Measurements from ENCODE around the gene LAMA2. TPM values are rescaled to one million over a fixed set of nuclear protein-coding genes. Genes with fewer than 3 reads are reported as not detected.

LAMA2 gene
- polyA plus RNA-seq, 3 donors: not detected

GRCh38 chr6:129555206-129555832, 672.4 kb downstream of the LAMA2 start:
- no peak overlapping the region for H3K4me3 Mint-ChIP-seq
- H3K9me3 Mint-ChIP-seq: peaks cover 0 to 5% (median 0%) of the 10 kb centered on the region in 7 donors
- H3K4me1 ChIP-seq (ENCODE audit: control insufficient read depth in 1 of 2, insufficient read depth in 2 of 2, low read length in 2 of 2): no peaks in the 10 kb centered on the region
- peaks cover 0 to 8% (median 1%) of the 10 kb centered on the region in 3 donors for H3K27me3 Mint-ChIP-seq (ENCODE audit: low read depth in 3 of 3)
- no peak overlapping the region for H3K4me2 ChIP-seq (replicated peaks; ENCODE audit: extremely low read depth, low read length, poor library complexity, severe bottlenecking)
- H3K79me2 ChIP-seq (ENCODE audit: insufficient read depth, low read length): no peaks in the 10 kb centered on the region
- no peak overlapping the region for H3K9ac ChIP-seq (ENCODE audit: insufficient read depth, low read length, poor library complexity, severe bottlenecking)
- no peak overlapping the region for H3K27ac Mint-ChIP-seq
- H3K4me1 Mint-ChIP-seq: no peaks in the 10 kb centered on the region
- TF ChIP-seq CTCF (IDR thresholded peaks at IDR 0.05): no peak
- H4K20me1 ChIP-seq (ENCODE audit: insufficient read depth, low read length): no peaks in the 10 kb centered on the region
- no peaks in the 10 kb centered on the region for H3K36me3 ChIP-seq (replicated peaks in 1 of 2; ENCODE audit: control insufficient read depth in 1 of 2, insufficient read depth in 2 of 2, low read length in 2 of 2)
- no peaks in the 10 kb centered on the region for H3K36me3 Mint-ChIP-seq
- H3K9me3 ChIP-seq (replicated peaks in 1 of 2; ENCODE audit: control insufficient read depth in 1 of 2, insufficient read depth in 1 of 2, low read length in 2 of 2): no peaks in the 10 kb centered on the region
- no peak overlapping the region for H3K27ac ChIP-seq (ENCODE audit: low read depth in 1 of 2, low read length in 2 of 2)
- no peak overlapping the region for H3K4me3 ChIP-seq (replicated peaks in 1 of 3; ENCODE audit: low read depth in 2 of 3, low read length in 3 of 3)
- no peaks in the 10 kb centered on the region for H3K27me3 ChIP-seq (ENCODE audit: control insufficient read depth in 2 of 2, insufficient read depth in 2 of 2, low read length in 2 of 2)
- H2AFZ ChIP-seq (ENCODE audit: insufficient read depth, low read depth, low read length, poor library complexity, severe bottlenecking): no peak overlapping the region
- intact Hi-C loops (cut with micrococcal nuclease): no loop called here
- no CpG with 5 or more reads among the region's 5 CpGs for WGBS (ENCODE audit: insufficient coverage)
- DNase-seq: no peak

DNA sequence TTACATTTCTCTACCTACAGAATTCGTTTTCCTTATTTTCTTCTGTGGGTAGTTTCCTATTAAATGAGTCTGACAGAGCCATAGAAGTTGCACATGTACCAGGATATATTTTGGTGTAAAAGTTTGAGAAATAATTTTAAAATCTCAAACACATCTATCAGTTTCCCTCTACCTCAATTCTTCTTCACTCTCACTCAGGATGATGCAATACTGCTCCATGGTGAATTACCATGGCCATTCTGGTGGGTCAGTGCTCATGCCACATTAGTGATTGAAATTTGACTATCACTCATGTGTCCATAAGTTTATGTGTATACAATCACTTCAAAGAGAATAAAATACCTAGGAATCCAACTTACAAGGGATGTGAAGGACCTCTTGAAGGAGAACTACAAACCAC, 675.3 kb downstream of the LAMA2 start:
- Histone ChIP-seq H3K79me2 (ENCODE audit: insufficient read depth, low read length) (no peaks in the 10 kb centered on the region), H3K36me3 (replicated peaks in 1 of 2; ENCODE audit: control insufficient read depth in 1 of 2, insufficient read depth in 2 of 2, low read length in 2 of 2) (no peaks in the 10 kb centered on the region), H3K9ac (ENCODE audit: insufficient read depth, low read length, poor library complexity, severe bottlenecking) (no peak overlapping the region), H3K27ac (ENCODE audit: low read depth in 1 of 2, low read length in 2 of 2) (no peak overlapping the region), H3K27me3 (ENCODE audit: control insufficient read depth in 2 of 2, insufficient read depth in 2 of 2, low read length in 2 of 2) (no peaks in the 10 kb centered on the region), H2AFZ (ENCODE audit: insufficient read depth, low read depth, low read length, poor library complexity, severe bottlenecking) (no peak overlapping the region), H3K4me3 (replicated peaks in 1 of 3; ENCODE audit: low read depth in 2 of 3, low read length in 3 of 3) (no peak overlapping the region), H4K20me1 (ENCODE audit: insufficient read depth, low read length) (no peaks in the 10 kb centered on the region), H3K4me1 (ENCODE audit: control insufficient read depth in 1 of 2, insufficient read depth in 2 of 2, low read length in 2 of 2) (no peaks in the 10 kb centered on the region), H3K4me2 (replicated peaks; ENCODE audit: extremely low read depth, low read length, poor library complexity, severe bottlenecking) (no peak overlapping the region), H3K9me3 (replicated peaks in 1 of 2; ENCODE audit: control insufficient read depth in 1 of 2, insufficient read depth in 1 of 2, low read length in 2 of 2) (no peaks in the 10 kb centered on the region)
- Mint-ChIP-seq H3K9me3 (peaks cover 0 to 5% (median 0%) of the 10 kb centered on the region in 7 donors), H3K36me3 (no peaks in the 10 kb centered on the region), H3K4me3 (no peak overlapping the region), H3K27me3 (ENCODE audit: low read depth in 3 of 3) (peaks cover 0 to 2% (median 0%) of the 10 kb centered on the region in 3 donors), H3K4me1 (no peaks in the 10 kb centered on the region), H3K27ac (no peak overlapping the region)
- no CpG with 5 or more reads among the region's 1 CpG for WGBS (ENCODE audit: insufficient coverage)
- DNase-seq: no peak
- no peak for TF ChIP-seq CTCF (IDR thresholded peaks at IDR 0.05)
- intact Hi-C loops (cut with micrococcal nuclease): no loop called here
